Fibroblast of mammary gland (primary cell): ENCODE measurements around the gene MLF2.
"Not testable (repeated sequence)": the region's sequence is repeated elsewhere in the genome, so short reads cannot be mapped to it uniquely, and the experiment has no call there.

ENCODE experiments used
- DNase-seq: peaks from one replicate; pipeline ENCODE4 v3.0.0-alpha.2; 2010; ENCODE audit warnings: low read depth
- H3K4me3 ChIP-seq: 2 replicates; pipeline ENCODE4 v1.5.1; 2011; ENCODE audit warnings: low read depth, mild to moderate bottlenecking, low read length, moderate library complexity; ENCODE audit not compliant: control insufficient read depth
- TF ChIP-seq, protein P1 (sequence below): conservative IDR thresholded peaks from 2 replicates; pipeline ENCODE4 v1.5.1; 2011; ENCODE audit warnings: low read depth, low read length, inconsistent platforms; ENCODE audit not compliant: control insufficient read depth, insufficient read depth

MLF2 gene

DNA sequence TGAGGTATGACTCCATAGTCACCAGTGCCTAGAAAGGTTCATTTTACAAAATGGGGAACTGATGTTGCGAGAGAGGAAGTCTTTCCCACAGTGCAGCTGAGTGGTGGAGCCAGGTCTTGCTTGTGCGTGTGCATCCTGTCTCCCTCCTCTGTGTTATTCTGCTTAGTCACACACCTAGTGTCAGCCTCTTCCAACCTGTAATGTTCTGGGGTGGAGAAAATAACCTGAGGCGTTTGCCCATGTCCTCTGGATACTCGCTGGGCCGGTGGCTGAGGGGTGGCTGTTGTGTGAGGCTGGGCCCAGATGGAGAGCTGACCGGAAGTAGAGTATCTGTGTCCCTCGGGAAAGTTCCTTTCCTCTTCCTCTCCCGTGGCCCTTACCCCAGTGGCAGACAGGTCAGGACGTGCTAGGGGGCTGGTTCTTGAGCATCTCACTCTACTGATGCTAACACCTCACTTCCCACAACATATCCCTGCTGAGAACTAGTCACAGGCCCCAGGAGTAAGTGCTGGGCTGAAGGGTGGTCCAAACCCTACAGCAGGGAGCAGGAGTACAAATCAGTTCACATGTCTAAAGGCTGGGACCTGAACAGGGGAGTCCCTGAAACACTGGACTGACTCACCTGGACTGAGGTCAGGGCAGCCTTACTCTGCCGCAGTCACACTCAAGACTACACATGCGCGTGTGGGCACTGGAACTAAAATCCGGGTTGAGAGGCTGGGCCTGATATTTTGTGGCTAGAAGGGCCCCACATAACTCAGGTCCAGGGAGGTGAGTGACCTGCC lies 7.0 kb downstream of the MLF2 start:
- peak; percentile 12 for DNase-seq
- no peak overlapping the region for H3K4me3 ChIP-seq
- TF ChIP-seq, protein P1, sequence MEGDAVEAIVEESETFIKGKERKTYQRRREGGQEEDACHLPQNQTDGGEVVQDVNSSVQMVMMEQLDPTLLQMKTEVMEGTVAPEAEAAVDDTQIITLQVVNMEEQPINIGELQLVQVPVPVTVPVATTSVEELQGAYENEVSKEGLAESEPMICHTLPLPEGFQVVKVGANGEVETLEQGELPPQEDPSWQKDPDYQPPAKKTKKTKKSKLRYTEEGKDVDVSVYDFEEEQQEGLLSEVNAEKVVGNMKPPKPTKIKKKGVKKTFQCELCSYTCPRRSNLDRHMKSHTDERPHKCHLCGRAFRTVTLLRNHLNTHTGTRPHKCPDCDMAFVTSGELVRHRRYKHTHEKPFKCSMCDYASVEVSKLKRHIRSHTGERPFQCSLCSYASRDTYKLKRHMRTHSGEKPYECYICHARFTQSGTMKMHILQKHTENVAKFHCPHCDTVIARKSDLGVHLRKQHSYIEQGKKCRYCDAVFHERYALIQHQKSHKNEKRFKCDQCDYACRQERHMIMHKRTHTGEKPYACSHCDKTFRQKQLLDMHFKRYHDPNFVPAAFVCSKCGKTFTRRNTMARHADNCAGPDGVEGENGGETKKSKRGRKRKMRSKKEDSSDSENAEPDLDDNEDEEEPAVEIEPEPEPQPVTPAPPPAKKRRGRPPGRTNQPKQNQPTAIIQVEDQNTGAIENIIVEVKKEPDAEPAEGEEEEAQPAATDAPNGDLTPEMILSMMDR, result no peak

DNA sequence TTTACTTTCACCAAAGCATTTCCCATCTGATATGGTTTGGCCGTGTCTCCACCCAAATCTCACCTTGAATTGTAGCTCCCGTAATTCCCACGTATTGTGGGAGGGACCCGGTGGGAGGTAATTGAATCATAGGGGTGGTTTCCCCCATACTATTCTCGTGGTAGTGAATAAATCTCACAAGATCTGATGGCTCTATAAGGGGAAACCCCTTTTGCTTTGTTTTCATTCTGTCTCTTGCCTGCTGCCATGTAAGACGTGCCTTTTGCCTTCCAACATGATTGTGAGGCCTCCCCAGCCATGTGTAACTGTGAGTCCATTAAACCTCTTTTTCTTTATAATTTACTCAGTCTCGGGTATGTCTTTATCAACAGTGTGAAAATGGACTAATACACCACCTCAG lies 9.6 kb downstream of the MLF2 start:
- not testable (repeated sequence) for H3K4me3 ChIP-seq, DNase-seq

DNA sequence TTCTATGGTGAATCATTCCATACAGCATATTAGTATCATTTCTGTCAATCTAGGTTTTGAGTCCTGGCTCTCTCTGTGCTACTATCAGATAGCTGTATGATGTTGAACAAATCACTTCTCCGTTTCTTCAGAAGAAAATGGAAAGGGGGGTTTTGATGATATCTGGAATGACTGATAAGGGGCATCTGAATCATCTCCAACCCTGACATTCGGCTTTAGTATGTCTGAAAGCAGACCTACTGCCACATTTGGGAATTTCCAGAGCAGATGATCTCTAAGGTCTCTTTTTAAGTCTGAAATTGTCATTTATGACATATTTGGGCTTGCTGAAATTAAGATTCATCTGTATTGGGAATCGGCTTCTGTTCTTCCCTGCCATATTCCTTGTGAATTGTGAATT lies 10.1 kb downstream of the MLF2 start:
- H3K4me3 ChIP-seq, result no peak overlapping the region
- DNase-seq, result no peak
- TF ChIP-seq, protein P1, result no peak

DNA sequence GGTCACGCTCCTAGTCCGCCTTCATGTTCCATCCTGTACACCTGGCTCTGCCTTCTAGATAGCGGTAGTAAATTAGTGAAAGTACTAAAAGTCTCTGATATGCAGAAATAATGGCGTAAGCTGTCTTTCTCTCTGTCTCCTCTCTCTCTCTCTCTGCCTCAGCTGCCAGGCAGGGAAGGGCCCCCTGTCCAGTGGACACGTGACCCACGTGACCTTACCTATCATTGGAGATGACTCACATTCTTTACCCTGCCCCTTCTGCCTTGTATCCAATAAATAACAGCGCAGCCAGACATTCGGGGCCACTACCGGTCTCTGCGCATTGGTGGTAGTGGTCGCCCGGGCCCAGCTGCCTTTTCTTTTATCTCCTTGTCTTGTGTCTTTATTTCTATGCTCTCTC lies 10.9 kb downstream of the MLF2 start:
- not testable (repeated sequence) for H3K4me3 ChIP-seq, DNase-seq

DNA sequence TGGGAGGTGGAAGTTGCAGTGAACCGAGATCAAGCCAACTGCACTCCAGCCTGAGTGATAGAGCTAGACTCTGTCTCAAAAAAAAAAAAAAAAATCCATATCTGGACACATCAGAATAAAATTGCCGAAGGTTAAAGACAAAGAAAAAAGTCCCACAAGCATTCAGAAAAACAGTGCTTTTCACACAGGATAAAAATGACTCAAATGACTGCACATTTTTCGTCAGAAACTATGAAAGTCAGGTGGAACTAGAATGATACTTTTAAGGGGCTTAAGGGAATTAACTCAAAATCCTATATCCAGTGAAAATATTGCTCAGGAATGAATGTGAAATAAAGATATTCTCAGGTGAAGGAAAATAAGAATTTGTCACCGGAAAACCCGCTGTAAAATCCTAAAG lies 16.2 kb downstream of the MLF2 start:
- TF ChIP-seq, protein P1, result no peak
- no peak overlapping the region for H3K4me3 ChIP-seq
- DNase-seq, result no peak

DNA sequence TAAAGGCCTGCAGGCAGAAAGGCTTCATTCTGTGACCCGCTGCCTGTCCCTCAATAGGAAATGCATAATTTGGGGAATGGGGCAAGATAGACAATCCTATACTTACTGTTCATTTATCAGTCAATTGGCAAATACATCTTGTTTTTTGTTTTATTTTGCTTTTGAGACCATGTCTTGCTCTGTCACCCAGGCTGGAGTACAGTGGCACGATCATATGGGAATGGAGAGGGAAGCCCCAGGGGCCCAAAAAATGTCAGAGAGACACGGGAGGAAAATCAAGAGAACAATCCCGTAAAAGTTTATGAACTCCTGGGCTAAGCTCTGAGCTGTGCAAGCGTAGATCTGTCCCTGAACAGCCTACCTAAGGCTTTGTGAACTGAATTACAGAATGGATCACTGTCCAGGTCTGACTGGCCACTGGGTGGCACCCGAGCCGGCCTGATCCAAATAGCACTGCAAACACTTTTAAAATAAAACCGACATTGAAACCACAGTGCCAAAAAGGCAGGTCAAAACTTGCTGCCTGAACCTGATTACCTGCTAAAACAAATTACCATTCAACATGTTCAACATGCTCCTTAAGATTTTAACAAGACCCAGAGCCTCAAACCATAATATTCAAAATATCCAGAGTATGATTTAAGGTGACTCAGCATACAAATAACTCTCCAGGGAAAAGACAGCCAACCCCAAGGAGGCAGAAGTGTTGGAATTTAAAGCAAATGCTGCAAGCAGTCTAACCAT lies 17.3 kb downstream of the MLF2 start:
- DNase-seq, result peak; percentile 77
- H3K4me3 ChIP-seq, result no peak overlapping the region
- TF ChIP-seq, protein P1, result peak; percentile 80

DNA sequence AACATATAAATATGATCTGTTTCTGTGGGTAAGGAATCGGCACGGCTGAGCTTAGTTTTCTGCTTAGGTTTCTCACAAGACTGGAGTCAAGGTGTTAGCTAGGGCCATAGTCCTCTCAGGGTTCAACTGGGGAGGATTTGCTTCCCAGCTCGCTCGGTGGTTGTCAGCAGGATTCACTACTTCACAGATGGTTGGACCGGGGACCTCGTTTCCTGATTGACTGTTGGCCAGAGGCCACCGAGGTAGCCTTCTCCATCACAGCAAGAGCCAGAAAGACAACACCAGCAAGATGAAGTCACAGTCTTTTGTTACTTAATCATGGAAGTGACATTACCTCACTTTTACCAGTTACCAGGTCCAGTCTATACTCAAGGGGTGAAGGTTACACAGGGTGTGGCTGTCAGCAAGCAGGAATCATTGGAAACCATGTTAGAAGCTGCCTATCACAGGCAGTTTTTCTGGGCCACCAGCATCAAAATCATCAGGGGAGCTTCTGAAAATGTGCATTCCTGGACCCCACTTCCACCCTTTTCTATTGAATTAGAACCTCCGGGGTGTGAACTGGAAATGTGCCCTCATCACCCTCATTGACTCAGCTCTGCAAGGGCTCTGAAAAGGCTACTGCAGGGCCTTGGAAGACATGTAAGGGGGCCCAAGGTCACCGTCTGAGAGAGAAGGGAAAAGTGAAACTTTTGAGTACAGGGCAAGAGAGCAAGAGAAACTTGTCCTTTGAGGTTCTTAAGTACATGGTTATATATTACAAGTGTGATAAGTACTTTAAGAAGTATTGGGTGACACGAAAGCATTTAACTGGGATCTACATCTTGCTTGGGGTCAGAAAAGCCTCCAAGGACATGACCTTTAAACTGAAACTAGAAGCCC lies 18.2 kb downstream of the MLF2 start:
- DNase-seq, result no peak
- H3K4me3 ChIP-seq, result no peak overlapping the region
- TF ChIP-seq, protein P1, result no peak
